Upper lobe of left lung (tissue), 6 donors: ENCODE data around the gene OXCT1. TPM values are rescaled to one million over a fixed set of nuclear protein-coding genes. Genes with fewer than 3 reads are reported as not detected.
"Not testable (repeated sequence)": the region's sequence is repeated elsewhere in the genome, so short reads cannot be mapped to it uniquely, and the experiment has no call there.

ENCODE experiments used
- ATAC-seq, 2 donors: fragments of 200-7000 bp; cut with Tn5 transposase; one replicate each; pipeline ENCODE4 v1.9.1; 2022; ENCODE audit warnings: mild to moderate bottlenecking in 2 of 2, moderate library complexity in 2 of 2; ENCODE audit not compliant: low FRiP score in 2 of 2
- DNase-seq, 2 donors: peaks; one replicate each; pipeline ENCODE4 v3.0.0-alpha.2; 2019 to 2020
- H3K27ac ChIP-seq, 4 donors: fragments of 200-600 bp; sonication (generic); one replicate each; pipeline ENCODE4 v1.5.1; 2016 to 2019
- H3K27me3 ChIP-seq, 4 donors: fragments of 200-600 bp; sonication (generic); one replicate each; pipeline ENCODE4 v1.5.1; 2017 to 2019
- H3K36me3 ChIP-seq, 4 donors: fragments of 200-600 bp; sonication (generic); one replicate each; pipeline ENCODE4 v1.5.1; 2016 to 2019
- H3K4me1 ChIP-seq, 4 donors: fragments of 200-600 bp; sonication (generic); one replicate each; pipeline ENCODE4 v1.5.1; 2018 to 2019
- H3K4me3 ChIP-seq, 4 donors: fragments of 200-600 bp; sonication (generic); one replicate each; pipeline ENCODE4 v1.5.1; 2017 to 2019; ENCODE audit warnings: mild to moderate bottlenecking in 2 of 4, moderate library complexity in 1 of 4
- H3K9me3 ChIP-seq, 4 donors: fragments of 200-600 bp; sonication (generic); one replicate each; pipeline ENCODE4 v1.5.1; 2018 to 2019
- EP300 ChIP-seq, 4 donors: sonication (generic); formaldehyde crosslinking; IDR thresholded peaks; one replicate each; pipeline ENCODE4 v1.5.1; 2017; ENCODE audit warnings: antibody characterized with exemption in 4 of 4, control low read depth in 2 of 4
- POLR2A ChIP-seq, 4 donors: fragments of 450-650 bp; IDR thresholded peaks; one replicate each; pipeline ENCODE4 v1.5.1; 2016 to 2017; ENCODE audit warnings: antibody characterized with exemption in 4 of 4, mild to moderate bottlenecking in 2 of 4
- POLR2AphosphoS5 ChIP-seq, 2 donors: sonication (generic); formaldehyde crosslinking; IDR thresholded peaks; one replicate each; pipeline ENCODE4 v1.5.1; 2017; ENCODE audit warnings: antibody characterized with exemption in 2 of 2
- WGBS, 2 donors: methylation state at CpG; one replicate each; pipeline ENCODE4 v1.1.5; 2017 to 2018; 5-methylcytosine and 5-hydroxymethylcytosine counted together
- total RNA-seq, 6 donors: library from RNA; depleted of rRNA in 4 of 6; stranded (reverse); fragments of >200 nt in 4 of 6; gene quantifications; one replicate each; pipeline versions ENCODE4 v1.1.0 to v1.2.1, GENCODE V29; 2016 to 2021
- TF ChIP-seq, protein P1 (sequence below), 6 experiments: fragments of 450-650 bp in 4 of 6; fragments of 200-600 bp in 2 of 6; sonication (generic) in 2 of 6; IDR thresholded peaks; one replicate each; pipeline ENCODE4 v1.5.1; 2016 to 2019; ENCODE audit warnings: antibody characterized with exemption in 6 of 6
- donor health status: DM: no; HTN: no; CAD: no; lungs with moderate emphysema.
- donor health status: DM: no; HTN: yes; CAD: no; lungs with severe emphysema.

Gene OXCT1
- total RNA-seq, 6 donors from 2014 or later: 6.4 to 16.3 (median 12.1) TPM

- peak in 1 of 2 donors; percentile 49 for ATAC-seq
Measured at GRCh38 chr5:41722359-41722950, 147.8 kb downstream of the OXCT1 start.

GRCh38 chr5:41721516-41721915 is 148.7 kb downstream of the OXCT1 start:
- Histone ChIP-seq H3K27me3 (no peaks in the 10 kb centered on the region), H3K36me3 (no peaks in the 10 kb centered on the region), H3K4me3 (no peak overlapping the region), H3K27ac (no peak overlapping the region), H3K4me1 (no peaks in the 10 kb centered on the region), H3K9me3 (no peaks in the 10 kb centered on the region)
- 53 to 60% methylated on average over 2 of the region's 2 CpGs for WGBS, 2 donors
- ATAC-seq (no peak), DNase-seq (no peak)
- no peak for TF ChIP-seq POLR2A (IDR thresholded peaks at IDR 0.05)
- TF ChIP-seq EP300 (IDR thresholded peaks at IDR 0.05): no peak
- no peak for TF ChIP-seq POLR2AphosphoS5 (IDR thresholded peaks at IDR 0.05)
- TF ChIP-seq, protein P1, sequence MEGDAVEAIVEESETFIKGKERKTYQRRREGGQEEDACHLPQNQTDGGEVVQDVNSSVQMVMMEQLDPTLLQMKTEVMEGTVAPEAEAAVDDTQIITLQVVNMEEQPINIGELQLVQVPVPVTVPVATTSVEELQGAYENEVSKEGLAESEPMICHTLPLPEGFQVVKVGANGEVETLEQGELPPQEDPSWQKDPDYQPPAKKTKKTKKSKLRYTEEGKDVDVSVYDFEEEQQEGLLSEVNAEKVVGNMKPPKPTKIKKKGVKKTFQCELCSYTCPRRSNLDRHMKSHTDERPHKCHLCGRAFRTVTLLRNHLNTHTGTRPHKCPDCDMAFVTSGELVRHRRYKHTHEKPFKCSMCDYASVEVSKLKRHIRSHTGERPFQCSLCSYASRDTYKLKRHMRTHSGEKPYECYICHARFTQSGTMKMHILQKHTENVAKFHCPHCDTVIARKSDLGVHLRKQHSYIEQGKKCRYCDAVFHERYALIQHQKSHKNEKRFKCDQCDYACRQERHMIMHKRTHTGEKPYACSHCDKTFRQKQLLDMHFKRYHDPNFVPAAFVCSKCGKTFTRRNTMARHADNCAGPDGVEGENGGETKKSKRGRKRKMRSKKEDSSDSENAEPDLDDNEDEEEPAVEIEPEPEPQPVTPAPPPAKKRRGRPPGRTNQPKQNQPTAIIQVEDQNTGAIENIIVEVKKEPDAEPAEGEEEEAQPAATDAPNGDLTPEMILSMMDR (IDR thresholded peaks at IDR 0.05): no peak

More at GRCh38 chr5:41722359-41722950, 147.8 kb downstream of the OXCT1 start:
- 60 to 89% methylated on average over 1 to 3 of the region's 3 CpGs for WGBS, 2 donors
- Histone ChIP-seq H3K4me1 (no peaks in the 10 kb centered on the region), H3K27ac (no peak overlapping the region), H3K9me3 (no peaks in the 10 kb centered on the region), H3K36me3 (no peaks in the 10 kb centered on the region), H3K4me3 (no peak overlapping the region), H3K27me3 (no peaks in the 10 kb centered on the region)
- DNase-seq: no peak
- TF ChIP-seq POLR2A (IDR thresholded peaks at IDR 0.05): no peak
- no peak for TF ChIP-seq POLR2AphosphoS5 (IDR thresholded peaks at IDR 0.05)
- TF ChIP-seq, protein P1 (IDR thresholded peaks at IDR 0.05): no peak
- TF ChIP-seq EP300 (IDR thresholded peaks at IDR 0.05): no peak

GRCh38 chr5:41716382-41716781 is 153.8 kb downstream of the OXCT1 start:
- ATAC-seq (no peak), DNase-seq (no peak)
- no peak overlapping the region for H3K4me3 ChIP-seq
- WGBS, 2 donors: 93 to 94% methylated on average over 2 of the region's 2 CpGs
- no peak overlapping the region for H3K27ac ChIP-seq
- no peaks in the 10 kb centered on the region for H3K9me3 ChIP-seq
- no peaks in the 10 kb centered on the region for H3K36me3 ChIP-seq
- H3K27me3 ChIP-seq: no peaks in the 10 kb centered on the region
- H3K4me1 ChIP-seq: no peaks in the 10 kb centered on the region
- TF ChIP-seq POLR2A (IDR thresholded peaks at IDR 0.05) (no peak), POLR2AphosphoS5 (IDR thresholded peaks at IDR 0.05) (no peak), EP300 (IDR thresholded peaks at IDR 0.05) (no peak)
- TF ChIP-seq, protein P1 (IDR thresholded peaks at IDR 0.05): no peak

DNA sequence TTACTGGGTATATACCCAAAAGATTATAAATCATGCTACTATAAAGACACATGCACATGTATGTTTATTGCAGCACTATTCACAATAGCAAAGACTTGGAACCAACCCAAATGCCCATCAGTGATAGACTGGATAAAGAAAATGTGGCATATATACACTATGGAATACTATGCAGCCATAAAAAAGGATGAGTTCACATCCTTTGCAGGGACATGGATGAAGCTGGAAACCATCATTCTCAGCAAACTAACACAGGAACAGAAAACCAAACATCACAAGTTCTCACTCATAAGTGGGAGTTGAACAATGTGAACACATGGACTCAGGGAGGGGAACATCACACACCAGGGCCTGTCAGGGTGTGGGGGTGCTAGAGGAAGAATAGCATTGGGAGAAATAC is 155.8 kb downstream of the OXCT1 start:
- H3K27ac ChIP-seq, H3K4me3 ChIP-seq, H3K9me3 ChIP-seq, H3K36me3 ChIP-seq, ATAC-seq, H3K27me3 ChIP-seq, DNase-seq, H3K4me1 ChIP-seq: not testable (repeated sequence)

- ATAC-seq: no peak
- no peaks in the 10 kb centered on the region for H3K27me3 ChIP-seq
- no peaks in the 10 kb centered on the region for H3K36me3 ChIP-seq
- H3K4me1 ChIP-seq: no peaks in the 10 kb centered on the region
- no peak for DNase-seq
- WGBS, 2 donors: 64 to 87% methylated on average over 2 of the region's 2 CpGs
- H3K4me3 ChIP-seq: no peak overlapping the region
- peaks cover 0 to 16% (median 2%) of the 10 kb centered on the region in 4 donors for H3K9me3 ChIP-seq
- no peak overlapping the region for H3K27ac ChIP-seq
- no peak for TF ChIP-seq POLR2A (IDR thresholded peaks at IDR 0.05)
- TF ChIP-seq, protein P1 (IDR thresholded peaks at IDR 0.05): no peak
- TF ChIP-seq POLR2AphosphoS5 (IDR thresholded peaks at IDR 0.05): no peak
- TF ChIP-seq EP300 (IDR thresholded peaks at IDR 0.05): no peak
Measured at GRCh38 chr5:41708604-41708940, 161.7 kb downstream of the OXCT1 start.
